Fibroblast of lung (primary cell): ENCODE measurements around the gene C1QBP. TPM values are rescaled to one million over a fixed set of nuclear protein-coding genes. Genes with fewer than 3 reads are reported as not detected.
A peak's percentile ranks its signal among the peaks of the same experiment; 100 is the strongest.

Source experiments
- DNase-seq, 2 donors: peaks; one replicate each; pipeline versions ENCODE4 v3.0.0 to v3.0.0-alpha.2; 2010; ENCODE audit warnings: low read depth in 2 of 2
- H2AFZ ChIP-seq: 2 replicates; pipeline ENCODE4 v1.5.1; 2012; ENCODE audit warnings: low read length, control low read depth, inconsistent platforms
- H3K27ac ChIP-seq: 2 replicates; pipeline ENCODE4 v1.5.1; 2011; ENCODE audit warnings: low read length, control low read depth; ENCODE audit not compliant: insufficient read depth
- H3K27me3 ChIP-seq: 2 replicates; pipeline ENCODE4 v1.5.1; 2011; ENCODE audit warnings: mild to moderate bottlenecking, low read length; ENCODE audit not compliant: control insufficient read depth, insufficient read depth
- H3K36me3 ChIP-seq: 2 replicates; pipeline ENCODE4 v1.5.1; 2011; ENCODE audit warnings: low read length; ENCODE audit not compliant: control insufficient read depth, insufficient read depth
- H3K4me1 ChIP-seq: 2 replicates; pipeline ENCODE4 v1.5.1; 2011; ENCODE audit warnings: low read length; ENCODE audit not compliant: control insufficient read depth, insufficient read depth; ENCODE audit errors: extremely low read depth
- H3K4me2 ChIP-seq: 2 replicates; pipeline ENCODE4 v1.5.1; 2011; ENCODE audit warnings: low read length, control low read depth; ENCODE audit not compliant: insufficient read depth; ENCODE audit errors: extremely low read depth
- H3K4me3 ChIP-seq, 4 experiments: fragments of 200-600 bp in 1 of 4; sonication (generic) in 1 of 4; replicated peaks in 1 of 4; 2 replicates each; pipeline ENCODE4 v1.5.1; 2011 to 2016; ENCODE audit warnings: low read length in 4 of 4, low read depth in 3 of 4, mild to moderate bottlenecking in 3 of 4, control low read depth in 2 of 4, inconsistent platforms in 1 of 4, mixed read lengths in 1 of 4; ENCODE audit not compliant: insufficient read depth in 1 of 4; ENCODE audit errors: control extremely low read depth in 1 of 4
- H3K79me2 ChIP-seq: 2 replicates; pipeline ENCODE4 v1.5.1; 2012; ENCODE audit warnings: mild to moderate bottlenecking, low read length, inconsistent platforms; ENCODE audit not compliant: control insufficient read depth, insufficient read depth
- H3K9ac ChIP-seq: 2 replicates; pipeline ENCODE4 v1.5.1; 2011; ENCODE audit warnings: mild to moderate bottlenecking, low read length, control low read depth; ENCODE audit not compliant: insufficient read depth
- H3K9me3 ChIP-seq: 2 replicates; pipeline ENCODE4 v1.5.1; 2012; ENCODE audit warnings: low read depth, low read length; ENCODE audit not compliant: control insufficient read depth, insufficient read depth
- H4K20me1 ChIP-seq: 2 replicates; pipeline ENCODE4 v1.5.1; 2011; ENCODE audit warnings: low read length; ENCODE audit not compliant: control insufficient read depth, insufficient read depth; ENCODE audit errors: extremely low read depth
- EZH2 ChIP-seq: IDR thresholded peaks from 2 replicates; pipeline ENCODE4 v1.5.1; 2012; ENCODE audit warnings: low read length, control low read depth, mild to moderate bottlenecking; ENCODE audit errors: missing control alignments
- polyA plus RNA-seq, 2 donors: library from polyadenylated mRNA; depleted of rRNA in 1 of 2; stranded (reverse) in 1 of 2; unstranded in 1 of 2; fragments of >200 nt; gene quantifications; 2 replicates each; pipeline ENCODE4 v1.2.1, GENCODE V29; 2011 to 2012; ENCODE audit warnings: missing spikeins in 1 of 2
- total RNA-seq: library from RNA; depleted of rRNA; stranded (reverse); fragments of >200 nt; gene quantifications from 2 replicates; pipeline ENCODE4 v1.2.1, GENCODE V29; 2014
- TF ChIP-seq, protein P1 (sequence below), 2 donors: IDR thresholded peaks in 1 of 2; conservative IDR thresholded peaks in 1 of 2; 1 replicate in 1 of 2; 2 replicates in 1 of 2; pipeline ENCODE4 v1.5.1; 2011 to 2012; ENCODE audit warnings: low read length in 2 of 2, control low read depth in 1 of 2, inconsistent platforms in 1 of 2, low read depth in 1 of 2, mild to moderate bottlenecking in 1 of 2

Gene C1QBP
- total and polyA plus RNA-seq, 2 donors (not counting 1 experiment from before 2014, with no cell fraction given): 144 to 187 TPM

DNA sequence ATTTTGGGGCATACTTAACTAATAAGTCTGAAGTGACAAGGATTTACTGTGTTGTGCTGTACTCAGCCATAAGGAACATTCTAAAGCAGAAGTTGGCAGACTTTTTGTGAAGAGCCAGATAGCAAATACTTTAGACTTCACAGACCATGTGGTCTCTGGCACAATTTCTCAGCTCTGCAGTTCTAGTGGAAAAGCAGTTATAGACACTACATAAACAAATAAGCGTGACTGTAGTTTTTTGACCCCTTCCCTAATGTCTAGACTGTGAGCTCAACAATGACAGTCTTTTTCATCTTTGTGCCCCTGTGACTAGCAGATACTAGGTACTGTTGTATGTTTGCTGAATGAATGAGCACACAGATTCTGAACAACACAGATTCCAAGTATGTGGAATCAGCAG is 14.0 kb downstream of the C1QBP start:
- peaks cover 8% of the 10 kb centered on the region for H3K4me1 ChIP-seq
- no peak overlapping the region for H3K4me2 ChIP-seq
- no peak overlapping the region for H3K4me3 ChIP-seq
- H3K36me3 ChIP-seq: peaks cover 2% of the 10 kb centered on the region
- H3K9ac ChIP-seq: no peak overlapping the region
- H4K20me1 ChIP-seq: no peaks in the 10 kb centered on the region
- H3K27ac ChIP-seq: no peak overlapping the region
- H3K9me3 ChIP-seq: no peaks in the 10 kb centered on the region
- no peaks in the 10 kb centered on the region for H3K27me3 ChIP-seq
- DNase-seq: peak; percentile 44 to 53
- peaks cover 11% of the 10 kb centered on the region for H3K79me2 ChIP-seq
- H2AFZ ChIP-seq: no peak overlapping the region
- TF ChIP-seq, protein P1, sequence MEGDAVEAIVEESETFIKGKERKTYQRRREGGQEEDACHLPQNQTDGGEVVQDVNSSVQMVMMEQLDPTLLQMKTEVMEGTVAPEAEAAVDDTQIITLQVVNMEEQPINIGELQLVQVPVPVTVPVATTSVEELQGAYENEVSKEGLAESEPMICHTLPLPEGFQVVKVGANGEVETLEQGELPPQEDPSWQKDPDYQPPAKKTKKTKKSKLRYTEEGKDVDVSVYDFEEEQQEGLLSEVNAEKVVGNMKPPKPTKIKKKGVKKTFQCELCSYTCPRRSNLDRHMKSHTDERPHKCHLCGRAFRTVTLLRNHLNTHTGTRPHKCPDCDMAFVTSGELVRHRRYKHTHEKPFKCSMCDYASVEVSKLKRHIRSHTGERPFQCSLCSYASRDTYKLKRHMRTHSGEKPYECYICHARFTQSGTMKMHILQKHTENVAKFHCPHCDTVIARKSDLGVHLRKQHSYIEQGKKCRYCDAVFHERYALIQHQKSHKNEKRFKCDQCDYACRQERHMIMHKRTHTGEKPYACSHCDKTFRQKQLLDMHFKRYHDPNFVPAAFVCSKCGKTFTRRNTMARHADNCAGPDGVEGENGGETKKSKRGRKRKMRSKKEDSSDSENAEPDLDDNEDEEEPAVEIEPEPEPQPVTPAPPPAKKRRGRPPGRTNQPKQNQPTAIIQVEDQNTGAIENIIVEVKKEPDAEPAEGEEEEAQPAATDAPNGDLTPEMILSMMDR (conservative IDR thresholded peaks at IDR 0.05 in 1 of 2, IDR thresholded peaks at IDR 0.05 in 1 of 2; ENCODE audit: low read depth in 1 of 2, low read length in 2 of 2): no peak
- TF ChIP-seq EZH2: no peak

- no peak for TF ChIP-seq EZH2
- TF ChIP-seq, protein P1 (conservative IDR thresholded peaks at IDR 0.05 in 1 of 2, IDR thresholded peaks at IDR 0.05 in 1 of 2; ENCODE audit: low read depth in 1 of 2, low read length in 2 of 2): no peak
- Histone ChIP-seq H3K36me3 (no peaks in the 10 kb centered on the region), H3K9me3 (no peaks in the 10 kb centered on the region), H3K9ac (no peak overlapping the region), H3K4me3 (no peak overlapping the region), H3K27me3 (no peaks in the 10 kb centered on the region), H3K4me1 (peaks cover 8% of the 10 kb centered on the region), H3K4me2 (no peak overlapping the region), H4K20me1 (no peaks in the 10 kb centered on the region), H2AFZ (no peak overlapping the region), H3K79me2 (peaks cover 27% of the 10 kb centered on the region), H3K27ac (peak overlapping the region; percentile 7)
- DNase-seq: peak; percentile 49 to 78
Observed at GRCh38 chr17:5422505-5422904, 16.4 kb downstream of the C1QBP start.

- H3K9ac ChIP-seq: peak within 1 kb of the TSS; percentile 81
- H3K4me1 ChIP-seq: peaks cover 8% of the 10 kb centered on the region
- peak within 1 kb of the TSS; percentile 88 for H3K27ac ChIP-seq
- peak within 1 kb of the TSS; percentile 77 to 89 (median 82) for H3K4me3 ChIP-seq
- H3K79me2 ChIP-seq: peaks cover 36% of the 10 kb centered on the region
- H3K36me3 ChIP-seq: peaks cover 2% of the 10 kb centered on the region
- peak within 1 kb of the TSS; percentile 89 for H3K4me2 ChIP-seq
- DNase-seq: peak in 1 of 2 donors; percentile 88
- TF ChIP-seq EZH2: no peak
- TF ChIP-seq, protein P1 (conservative IDR thresholded peaks at IDR 0.05 in 1 of 2, IDR thresholded peaks at IDR 0.05 in 1 of 2; ENCODE audit: low read depth in 1 of 2, low read length in 2 of 2): no peak
- peak within 1 kb of the TSS; percentile 93 for H2AFZ ChIP-seq
- H3K9me3 ChIP-seq: no peaks in the 10 kb centered on the region
- no peaks in the 10 kb centered on the region for H3K27me3 ChIP-seq
- no peaks in the 10 kb centered on the region for H4K20me1 ChIP-seq
Observed at GRCh38 chr17:5419959-5420653, 18.8 kb downstream of the C1QBP start, which contains the start of gene RPAIN. TSS of gene RPAIN (plus strand) at chr17:5420182. CDS start at chr17:5420211, 29 bp downstream.
